Type B pancreatic cell (in vitro differentiated cells): Measurements from ENCODE around the gene SEMA4B. TPM values are rescaled to one million over a fixed set of nuclear protein-coding genes. Genes with fewer than 3 reads are reported as not detected.
A peak's percentile ranks its signal among the peaks of the same experiment; 100 is the strongest.

Experiments used
- DNase-seq: peaks from one replicate; pipeline ENCODE4 v3.0.0; 2021; ENCODE audit warnings: mixed read lengths; ENCODE audit not compliant: unreplicated experiment; ENCODE audit errors: extremely low spot score
- H3K27ac Mint-ChIP-seq: 2 replicates; pipeline ENCODE4 v1.8.0; 2021; ENCODE audit warnings: mild to moderate bottlenecking, mixed read lengths
- H3K27me3 Mint-ChIP-seq: 2 replicates; pipeline ENCODE4 v1.8.0; 2021; ENCODE audit warnings: mixed read lengths
- H3K36me3 Mint-ChIP-seq: 2 replicates; pipeline ENCODE4 v1.8.0; 2021; ENCODE audit warnings: mixed read lengths
- H3K4me1 Mint-ChIP-seq: one replicate; pipeline ENCODE4 v1.8.0; 2021; ENCODE audit warnings: mixed read lengths; ENCODE audit not compliant: unreplicated experiment
- H3K4me3 Mint-ChIP-seq: 2 replicates; pipeline ENCODE4 v1.8.0; 2021; ENCODE audit warnings: mild to moderate bottlenecking, mixed read lengths
- H3K9me3 Mint-ChIP-seq: 2 replicates; pipeline ENCODE4 v1.8.0; 2021; ENCODE audit warnings: mixed read lengths
- CTCF ChIP-seq: fragments of 200-600 bp; sonication (generic); conservative IDR thresholded peaks from 2 replicates; pipeline ENCODE4 v1.5.0; 2021; ENCODE audit warnings: antibody characterized with exemption, mild to moderate bottlenecking
- total RNA-seq: library from RNA; stranded (reverse); gene quantifications from 2 replicates; pipeline ENCODE4 v1.2.1, GENCODE V29; 2021; ENCODE audit warnings: low replicate concordance

The SEMA4B gene
- total RNA-seq, 1 donor from 2014 or later, result 28.9 TPM

GRCh38 chr15:90233387-90234095, 32.4 kb downstream of the SEMA4B start, which contains the start of gene CIB1:
Gene CIB1 (minus strand): TSS chr15:90233941. CDS start chr15:90233885, 56 bp downstream.
- no peaks in the 10 kb centered on the region for H3K27me3 Mint-ChIP-seq

GRCh38 chr15:90234096-90234988, 33.2 kb downstream of the SEMA4B start, which contains the start of gene GDPGP1:
Gene GDPGP1 (plus strand): TSS chr15:90234209. CDS start chr15:90240909, 6,700 bp downstream.
- peaks cover 13% of the 10 kb centered on the region for H3K4me1 Mint-ChIP-seq
- peak within 1 kb of the TSS; percentile 70 for H3K27ac Mint-ChIP-seq
- DNase-seq, result no peak
- no peaks in the 10 kb centered on the region for H3K27me3 Mint-ChIP-seq
- H3K9me3 Mint-ChIP-seq, result no peaks in the 10 kb centered on the region
- H3K36me3 Mint-ChIP-seq, result peaks cover 2% of the 10 kb centered on the region
- H3K4me3 Mint-ChIP-seq, result peak within 1 kb of the TSS; percentile 86
- no peak for TF ChIP-seq CTCF

More at GRCh38 chr15:90233387-90234095, 32.4 kb downstream of the SEMA4B start, which contains the start of gene CIB1:
- H3K27ac Mint-ChIP-seq, result peak within 1 kb of the TSS; percentile 70
- peak; percentile 22 for TF ChIP-seq CTCF
- peak within 1 kb of the TSS; percentile 86 for H3K4me3 Mint-ChIP-seq
- H3K36me3 Mint-ChIP-seq, result peaks cover 7% of the 10 kb centered on the region
- H3K4me1 Mint-ChIP-seq, result peaks cover 13% of the 10 kb centered on the region
- no peaks in the 10 kb centered on the region for H3K9me3 Mint-ChIP-seq
- peak; percentile 95 for DNase-seq

GRCh38 chr15:90239371-90239770, 38.2 kb downstream of the SEMA4B start:
- H3K4me3 Mint-ChIP-seq, result no peak overlapping the region
- no peaks in the 10 kb centered on the region for H3K9me3 Mint-ChIP-seq
- H3K27ac Mint-ChIP-seq, result no peak overlapping the region
- H3K4me1 Mint-ChIP-seq, result peaks cover 8% of the 10 kb centered on the region
- H3K27me3 Mint-ChIP-seq, result no peaks in the 10 kb centered on the region
- H3K36me3 Mint-ChIP-seq, result no peaks in the 10 kb centered on the region
- TF ChIP-seq CTCF, result no peak
- no peak for DNase-seq

GRCh38 chr15:90240856-90241255, 39.7 kb downstream of the SEMA4B start:
- no peaks in the 10 kb centered on the region for H3K36me3 Mint-ChIP-seq
- no peak for TF ChIP-seq CTCF
- H3K27ac Mint-ChIP-seq, result no peak overlapping the region
- no peaks in the 10 kb centered on the region for H3K4me1 Mint-ChIP-seq
- no peak for DNase-seq
- no peak overlapping the region for H3K4me3 Mint-ChIP-seq
- no peaks in the 10 kb centered on the region for H3K27me3 Mint-ChIP-seq
- H3K9me3 Mint-ChIP-seq, result no peaks in the 10 kb centered on the region

- Mint-ChIP-seq H3K4me1 (no peaks in the 10 kb centered on the region), H3K27me3 (no peaks in the 10 kb centered on the region), H3K4me3 (no peak overlapping the region), H3K36me3 (no peaks in the 10 kb centered on the region), H3K9me3 (no peaks in the 10 kb centered on the region), H3K27ac (no peak overlapping the region)
- DNase-seq, result no peak
- no peak for TF ChIP-seq CTCF
Measured at GRCh38 chr15:90241343-90242192, 40.4 kb downstream of the SEMA4B start.
